GM19023 (cell line): ENCODE measurements around the gene RERG.

Experiments
- ATAC-seq: cut with Tn5 transposase; IDR thresholded peaks from one replicate; pipeline ENCODE4 v1.9.1; 2021; ENCODE audit warnings: mild to moderate bottlenecking, moderate library complexity; ENCODE audit not compliant: unreplicated experiment

Gene RERG, protein sequence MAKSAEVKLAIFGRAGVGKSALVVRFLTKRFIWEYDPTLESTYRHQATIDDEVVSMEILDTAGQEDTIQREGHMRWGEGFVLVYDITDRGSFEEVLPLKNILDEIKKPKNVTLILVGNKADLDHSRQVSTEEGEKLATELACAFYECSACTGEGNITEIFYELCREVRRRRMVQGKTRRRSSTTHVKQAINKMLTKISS

DNA sequence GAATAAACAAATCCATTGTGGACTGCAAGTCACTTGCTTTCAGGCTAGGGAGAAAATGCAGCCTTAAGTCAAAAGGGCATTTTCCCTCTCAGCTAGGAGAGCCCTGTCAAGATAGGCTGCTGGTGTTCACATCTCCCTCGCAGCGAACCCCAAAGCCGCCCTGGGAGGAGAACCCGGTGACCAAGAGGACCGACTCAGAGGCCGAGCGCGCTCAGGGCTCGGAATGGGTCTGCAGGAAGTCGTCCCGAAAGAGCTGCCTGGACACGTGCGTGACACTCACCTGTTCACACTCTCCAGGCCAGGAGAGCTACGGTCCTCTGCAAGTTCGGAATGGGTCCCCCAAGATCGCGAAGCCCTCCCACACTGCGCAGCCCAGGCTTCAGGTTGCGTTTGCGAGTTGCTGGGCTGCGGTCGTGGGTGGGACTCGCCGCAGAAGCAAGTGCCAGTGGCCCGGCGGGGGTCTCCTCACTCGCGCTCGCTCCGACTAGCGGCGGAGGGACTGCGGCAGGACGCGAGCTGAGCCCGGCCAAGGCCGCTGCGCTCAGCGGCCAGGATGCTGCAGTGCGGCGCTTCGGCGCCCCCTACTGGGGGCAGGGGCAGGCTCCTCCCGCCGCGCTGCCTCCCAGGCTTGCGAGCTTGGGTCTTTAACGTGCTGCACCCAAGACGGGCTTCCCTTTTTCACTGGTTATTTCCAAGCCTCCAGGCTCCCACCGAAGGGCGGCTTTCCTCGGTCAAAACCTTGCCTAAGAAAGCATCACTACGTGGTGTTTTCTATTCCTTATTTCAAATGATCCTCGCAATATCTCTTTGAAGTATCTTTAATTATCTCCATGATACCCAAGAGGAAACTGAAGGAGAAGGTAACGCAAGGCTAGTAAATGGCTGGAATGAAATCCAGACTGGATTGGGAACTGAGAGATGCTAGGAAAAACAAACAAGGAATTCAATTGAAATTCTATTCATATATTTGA lies at the start of gene RERG:
Gene RERG, minus strand, starts transcription at position 503 of the 971 bp plus-strand sequence. CDS start 3,928 bp downstream, outside the sequence.
- ATAC-seq, result peak; percentile 96

DNA sequence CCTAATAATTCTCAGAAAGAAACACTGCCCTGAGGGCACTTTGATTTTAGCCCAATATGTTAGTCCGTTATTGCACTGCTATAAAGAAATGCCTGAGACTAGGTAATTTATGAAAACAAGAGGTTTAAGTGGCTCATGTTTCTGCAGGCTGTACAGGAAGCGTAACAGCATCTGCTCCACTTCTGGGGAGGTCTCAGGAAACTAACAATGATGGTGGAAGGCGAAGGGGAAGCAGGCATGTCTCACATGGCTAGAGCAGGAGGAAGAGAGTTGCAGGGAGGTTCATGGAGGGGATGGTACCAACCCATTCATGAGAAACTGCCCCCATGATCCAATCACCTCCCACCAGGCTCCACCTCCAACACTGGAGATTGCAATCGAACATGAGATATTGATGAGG lies 49.4 kb upstream of the RERG start:
- no peak for ATAC-seq

DNA sequence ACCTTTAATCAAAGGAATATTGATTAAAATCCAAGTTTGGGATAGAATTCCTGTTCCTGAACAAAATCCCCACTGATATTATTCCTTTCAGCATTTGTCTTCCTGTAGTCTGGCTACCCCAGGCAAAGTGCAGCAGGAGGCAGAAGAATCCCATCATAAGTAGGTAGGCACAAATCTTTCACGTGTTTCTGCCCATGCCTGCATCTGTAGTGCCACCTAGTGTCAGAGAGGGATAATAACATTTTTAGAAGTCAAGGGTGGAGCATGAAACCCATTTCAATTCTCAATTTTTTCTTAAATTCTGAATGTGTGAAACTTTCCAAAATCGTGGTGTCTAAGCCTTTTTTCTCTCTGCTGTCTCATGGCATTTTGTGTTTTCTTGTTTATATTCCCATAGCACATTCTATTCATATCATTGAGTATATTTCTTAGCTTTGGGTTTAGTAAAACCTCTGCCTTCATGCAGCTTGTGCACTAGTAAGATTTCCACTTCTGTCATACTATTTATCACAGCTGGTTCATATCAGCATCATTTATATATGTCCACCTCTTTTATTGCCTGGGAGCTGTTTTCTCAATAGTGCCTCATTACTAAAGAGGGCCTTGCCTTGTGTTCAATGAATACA lies 47.8 kb upstream of the RERG start:
- ATAC-seq, result peak; percentile 80

DNA sequence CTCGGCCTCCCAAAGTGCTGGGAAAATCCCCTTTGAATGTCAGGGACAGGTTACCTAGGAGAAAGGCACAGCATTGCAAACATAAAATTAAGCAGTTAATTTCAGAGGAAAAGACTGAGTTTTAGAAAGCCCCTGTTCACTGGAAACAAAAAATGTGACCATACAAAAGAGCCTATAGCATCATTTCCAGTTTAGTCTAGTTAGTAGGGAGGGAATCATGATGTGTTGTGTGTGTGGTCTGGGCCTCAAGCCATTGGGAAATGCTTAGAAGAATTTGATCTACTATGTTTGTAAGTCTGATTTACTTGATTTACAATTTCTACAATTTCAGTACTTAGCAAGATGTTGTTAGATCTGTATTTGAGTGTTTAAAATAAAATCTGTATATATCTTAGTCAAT lies 47.1 kb upstream of the RERG start:
- ATAC-seq, result no peak

DNA sequence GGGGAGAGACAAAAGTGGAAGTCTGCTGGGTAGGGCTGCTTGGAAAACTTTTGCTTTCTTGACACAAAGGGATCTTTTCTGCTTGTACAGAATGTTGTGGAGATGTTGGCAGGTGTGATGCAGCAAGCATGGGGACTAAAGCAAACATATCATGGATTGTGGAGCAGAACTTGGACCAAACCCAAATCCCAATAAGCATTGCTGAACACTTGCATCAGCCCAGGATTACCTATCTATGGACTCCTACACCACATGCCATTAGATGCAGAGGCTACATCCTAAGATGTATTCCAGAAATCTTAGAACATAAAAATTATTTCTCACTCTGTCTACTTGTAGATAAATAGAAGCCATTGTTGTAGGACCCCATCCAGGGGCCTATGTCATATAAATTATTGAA lies 44.7 kb upstream of the RERG start:
- no peak for ATAC-seq

DNA sequence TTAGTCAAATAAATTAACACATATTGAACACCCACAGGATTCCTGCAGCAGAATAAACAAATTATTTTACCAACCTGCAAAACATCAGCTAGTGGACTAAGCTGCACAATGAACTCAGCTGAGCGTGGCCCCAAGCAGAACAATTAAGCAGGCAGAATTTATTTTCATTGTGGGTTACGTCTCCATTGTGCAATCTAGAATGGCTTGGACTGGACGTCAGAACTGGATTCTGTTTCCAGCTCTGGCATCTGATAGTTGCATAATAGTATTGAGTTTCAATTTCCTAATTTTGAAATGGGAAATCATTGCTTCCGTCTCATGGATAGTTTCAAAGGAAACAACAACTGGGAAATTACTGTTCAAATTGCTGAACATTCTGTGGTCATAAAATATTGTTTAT lies 35.5 kb upstream of the RERG start:
- ATAC-seq, result no peak

DNA sequence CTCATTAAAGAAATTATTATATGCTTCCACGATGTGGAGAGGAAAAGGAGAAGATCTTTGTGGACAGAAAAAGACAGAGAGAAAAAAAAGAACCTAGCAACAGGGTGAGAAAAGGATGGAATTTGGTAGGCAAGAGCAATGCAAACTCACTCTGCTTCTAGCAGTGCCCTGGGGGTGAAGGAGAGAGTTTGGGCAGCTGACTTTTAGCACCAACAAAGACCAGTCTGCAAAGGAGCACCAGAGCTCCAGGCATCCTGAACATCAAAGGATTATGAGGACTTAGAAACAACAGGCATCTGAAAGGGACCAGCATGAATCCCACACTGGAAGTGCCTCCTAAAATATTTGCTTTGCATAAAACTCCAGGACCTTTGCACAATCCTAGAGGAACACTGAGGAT lies 32.8 kb upstream of the RERG start:
- ATAC-seq, result no peak

DNA sequence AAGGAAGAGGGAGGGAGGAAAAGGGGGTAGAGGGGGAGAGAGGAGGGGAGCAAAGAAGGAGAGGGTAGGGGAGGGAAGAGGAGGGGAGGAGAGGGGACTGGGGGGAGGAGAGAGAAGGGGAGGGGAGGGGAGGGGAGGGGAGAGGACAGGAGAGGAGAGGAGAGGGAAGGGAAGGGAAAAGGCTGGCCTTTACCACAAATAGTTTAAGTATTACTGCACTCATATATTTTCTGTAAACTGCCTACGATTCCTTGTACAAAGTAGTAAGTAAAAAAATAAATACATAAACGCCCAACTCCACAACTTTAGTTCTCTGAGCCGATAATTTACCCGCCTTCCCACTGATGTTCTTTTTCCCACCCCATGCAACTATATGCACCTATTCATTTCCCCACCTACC lies 23.7 kb upstream of the RERG start:
- ATAC-seq, result no peak

DNA sequence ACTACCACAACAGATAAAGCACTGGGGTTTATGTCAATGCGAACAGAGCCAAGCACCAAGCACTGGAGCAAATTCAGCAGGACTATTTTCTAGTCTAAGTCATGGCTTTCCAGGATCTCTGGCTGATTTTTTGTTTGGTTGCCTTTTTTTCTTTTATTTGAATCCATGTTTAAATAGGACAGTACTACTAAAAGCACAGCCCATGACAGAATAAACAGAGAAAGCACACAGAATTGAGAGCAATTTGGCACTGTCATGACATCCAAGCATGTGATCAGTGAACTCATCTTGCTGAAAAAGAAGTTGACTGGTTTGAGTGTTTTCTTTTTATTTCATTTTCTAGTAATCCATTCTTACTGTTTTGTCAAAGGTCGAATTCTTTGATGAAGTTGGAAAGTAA lies 23.1 kb upstream of the RERG start:
- no peak for ATAC-seq

DNA sequence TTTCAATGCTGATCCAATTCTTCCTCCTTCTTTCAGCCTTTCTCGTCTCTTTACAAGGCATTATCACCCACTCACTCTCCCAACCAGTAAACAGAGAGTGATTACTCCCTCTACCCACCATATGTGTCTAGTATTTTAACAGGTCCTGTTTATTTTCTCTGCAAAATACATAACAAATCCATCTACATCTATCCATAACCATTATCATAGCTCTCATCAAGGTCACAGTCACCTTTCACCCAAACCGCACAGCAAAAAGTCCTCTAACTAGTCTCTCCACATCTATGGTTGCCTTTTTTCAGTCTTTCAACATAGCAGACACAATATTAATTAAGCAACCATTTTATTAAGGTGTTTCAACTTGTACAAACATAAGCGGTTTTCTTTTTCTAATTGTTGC lies 21.9 kb upstream of the RERG start:
- ATAC-seq, result no peak

DNA sequence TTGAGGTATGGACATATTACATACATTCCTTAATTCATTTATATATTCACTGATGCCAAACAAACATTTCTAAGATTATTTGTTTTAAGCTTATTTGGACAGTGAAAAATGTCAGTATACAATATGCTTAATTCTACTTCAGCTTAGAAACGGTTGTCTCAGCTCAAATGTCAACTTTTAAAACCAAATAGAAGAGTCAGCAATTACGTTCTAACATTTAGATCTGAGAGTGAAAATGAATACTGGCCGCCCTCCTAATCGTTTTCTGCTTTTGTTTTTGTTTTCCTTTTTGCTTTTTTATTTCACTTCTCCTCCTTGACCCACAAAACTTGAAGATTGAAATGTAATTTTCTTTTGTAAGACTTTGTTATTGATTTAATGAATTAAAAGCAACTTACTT lies 19.7 kb upstream of the RERG start:
- ATAC-seq, result no peak

DNA sequence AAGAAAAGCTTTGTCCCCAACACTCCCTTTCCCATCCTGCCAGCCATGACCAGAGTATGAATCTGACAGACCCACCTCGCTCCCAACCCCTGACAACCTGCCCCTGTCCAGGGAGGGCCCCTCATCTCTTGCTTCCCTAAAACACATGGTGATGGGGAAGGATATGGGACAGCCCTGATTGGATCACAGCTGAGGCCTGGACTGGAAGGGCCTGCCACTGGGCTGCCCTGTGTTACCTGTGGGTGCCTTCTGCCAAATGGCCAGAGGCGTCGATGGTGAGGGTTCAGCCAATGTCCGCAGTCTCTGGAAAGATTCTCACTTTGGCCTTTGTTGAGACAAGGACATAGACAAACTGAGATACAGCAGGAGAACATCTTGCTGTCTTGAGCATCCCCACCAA lies 13.3 kb upstream of the RERG start:
- no peak for ATAC-seq

DNA sequence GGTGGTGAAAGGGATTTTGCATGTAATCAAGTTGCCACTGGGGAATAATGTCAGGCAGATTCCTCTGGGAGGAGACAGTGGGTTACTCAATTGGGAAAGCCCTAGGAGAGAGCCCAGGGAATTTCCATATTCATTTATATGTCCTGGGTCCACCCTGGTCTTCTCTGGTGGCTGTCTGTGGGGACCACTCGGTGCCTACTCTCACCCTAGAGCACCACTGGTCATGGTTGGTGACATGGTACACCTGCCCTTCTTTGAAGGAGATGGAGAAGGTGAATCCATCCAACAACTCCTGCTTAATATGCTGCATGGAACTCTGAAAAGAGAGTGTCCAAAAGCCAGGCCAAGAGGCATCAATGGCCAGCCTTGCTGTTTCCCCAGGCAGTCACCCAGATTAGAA lies 12.8 kb upstream of the RERG start:
- no peak for ATAC-seq

DNA sequence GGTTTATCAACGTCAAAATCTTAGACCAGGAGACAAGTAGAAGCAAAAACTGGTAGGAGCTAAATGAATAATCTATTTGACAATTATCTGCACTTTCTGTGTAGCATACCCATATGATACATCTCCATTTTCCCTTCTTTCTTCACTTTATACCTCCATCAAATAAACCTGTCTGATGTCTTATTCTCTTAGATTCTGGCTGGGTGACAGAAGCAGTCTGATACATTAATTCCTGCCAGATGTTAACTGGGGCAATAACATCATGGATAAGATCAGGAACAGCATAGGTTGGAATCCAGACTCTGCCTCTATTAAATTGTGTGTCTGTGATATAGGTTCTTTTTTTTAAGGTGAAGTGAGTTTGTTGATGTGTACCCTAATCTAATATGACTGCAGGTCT lies 11.7 kb upstream of the RERG start:
- no peak for ATAC-seq

DNA sequence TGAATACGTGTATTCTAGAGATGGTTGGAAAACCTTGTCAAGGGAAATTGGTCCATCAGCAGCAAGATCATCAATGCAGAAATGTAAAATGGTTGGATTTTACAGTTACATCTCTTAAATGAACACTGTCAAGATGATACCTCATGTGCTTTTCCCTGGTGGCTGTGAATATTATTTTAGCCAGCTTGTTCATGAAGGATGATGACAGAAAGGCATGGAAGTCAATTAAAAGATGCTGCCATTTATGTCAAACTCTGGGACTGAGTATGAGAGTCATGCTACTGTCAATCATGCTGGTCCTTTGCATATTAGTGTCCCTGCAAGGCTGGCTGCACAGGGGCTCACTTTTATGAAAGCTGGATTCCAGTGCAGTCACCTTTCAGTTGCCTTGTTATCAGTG lies 10.3 kb upstream of the RERG start:
- no peak for ATAC-seq

DNA sequence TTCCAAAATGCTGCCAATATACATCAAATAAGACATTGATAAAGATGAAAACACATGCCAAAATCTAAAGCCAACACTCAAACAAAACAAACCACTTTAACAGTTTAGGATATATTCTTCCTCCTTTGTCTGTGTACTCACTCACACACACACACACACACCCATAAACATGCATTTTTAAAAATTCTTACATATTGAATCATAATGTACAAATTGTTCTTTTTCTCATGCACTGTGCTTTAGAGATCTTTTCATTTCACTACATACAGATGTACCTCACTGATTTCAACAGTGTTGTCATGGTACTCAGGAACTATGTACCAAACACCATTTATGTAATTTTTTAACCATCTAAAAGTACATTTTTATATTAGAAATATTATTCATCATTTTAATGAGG lies 9.5 kb upstream of the RERG start:
- no peak for ATAC-seq

DNA sequence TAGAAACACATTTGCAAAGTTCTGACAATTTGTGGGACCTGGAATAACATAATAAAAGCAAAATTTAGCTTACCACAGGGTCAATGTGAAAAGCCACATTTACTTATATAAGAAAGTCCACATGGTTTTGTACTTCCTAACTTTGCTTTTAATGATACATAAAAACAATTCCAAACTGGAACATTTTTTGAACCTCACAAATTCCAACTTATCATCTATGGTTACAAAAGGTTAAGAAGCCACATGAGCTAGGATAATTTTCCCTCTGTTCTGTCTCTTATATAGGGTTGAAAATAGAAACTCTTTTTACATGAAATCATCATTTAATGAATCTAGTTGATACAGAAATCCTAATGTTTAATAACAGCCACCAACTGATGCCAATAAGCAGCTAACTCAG lies 8.9 kb upstream of the RERG start:
- ATAC-seq, result no peak

DNA sequence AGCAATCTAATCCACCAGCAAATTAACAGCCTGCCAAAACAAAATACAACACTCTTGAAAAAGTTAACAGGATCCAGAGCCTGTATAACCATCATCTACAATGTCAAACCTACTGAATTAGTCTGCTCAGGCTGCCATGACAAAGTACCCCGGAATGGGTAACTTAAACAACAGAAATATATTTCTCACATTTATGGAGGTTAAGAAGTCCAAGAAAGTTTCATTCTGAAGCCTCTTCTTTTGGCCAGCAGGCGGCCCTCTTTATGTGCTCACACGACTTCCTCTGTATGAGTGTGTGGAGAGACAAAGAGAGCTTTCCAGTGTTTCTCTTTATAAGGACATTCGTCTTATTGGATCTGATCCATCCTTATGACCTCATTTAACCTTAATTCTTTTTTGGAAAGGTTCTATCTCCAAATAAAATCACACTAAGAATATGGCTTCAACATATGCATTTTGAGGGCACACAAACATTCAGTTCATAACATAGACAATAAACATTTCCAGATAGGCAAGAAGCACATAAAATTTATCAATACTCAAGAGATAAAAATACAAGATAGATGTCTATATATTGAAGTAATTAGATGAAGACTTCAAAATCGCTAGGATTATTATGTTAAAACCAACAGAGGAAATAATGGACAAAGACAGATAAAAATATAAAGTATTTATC lies 5.9 kb upstream of the RERG start:
- no peak for ATAC-seq

DNA sequence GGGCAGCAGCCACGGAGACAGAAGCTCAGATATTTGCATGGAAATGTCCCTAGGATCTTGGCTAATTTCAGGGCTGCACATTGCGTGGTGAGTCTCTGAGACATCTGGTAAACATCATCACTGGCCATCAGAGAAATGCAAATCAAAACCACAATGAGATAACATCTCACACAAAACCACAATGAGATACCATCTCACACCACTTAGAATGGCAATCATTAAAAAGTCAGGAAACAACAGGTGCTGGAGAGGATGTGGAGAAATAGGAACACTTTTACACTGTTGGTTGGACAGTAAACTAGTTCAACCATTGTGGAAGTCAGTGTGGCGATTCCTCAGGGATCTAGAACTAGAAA lies 4.6 kb upstream of the RERG start:
- ATAC-seq, result peak; percentile 48

DNA sequence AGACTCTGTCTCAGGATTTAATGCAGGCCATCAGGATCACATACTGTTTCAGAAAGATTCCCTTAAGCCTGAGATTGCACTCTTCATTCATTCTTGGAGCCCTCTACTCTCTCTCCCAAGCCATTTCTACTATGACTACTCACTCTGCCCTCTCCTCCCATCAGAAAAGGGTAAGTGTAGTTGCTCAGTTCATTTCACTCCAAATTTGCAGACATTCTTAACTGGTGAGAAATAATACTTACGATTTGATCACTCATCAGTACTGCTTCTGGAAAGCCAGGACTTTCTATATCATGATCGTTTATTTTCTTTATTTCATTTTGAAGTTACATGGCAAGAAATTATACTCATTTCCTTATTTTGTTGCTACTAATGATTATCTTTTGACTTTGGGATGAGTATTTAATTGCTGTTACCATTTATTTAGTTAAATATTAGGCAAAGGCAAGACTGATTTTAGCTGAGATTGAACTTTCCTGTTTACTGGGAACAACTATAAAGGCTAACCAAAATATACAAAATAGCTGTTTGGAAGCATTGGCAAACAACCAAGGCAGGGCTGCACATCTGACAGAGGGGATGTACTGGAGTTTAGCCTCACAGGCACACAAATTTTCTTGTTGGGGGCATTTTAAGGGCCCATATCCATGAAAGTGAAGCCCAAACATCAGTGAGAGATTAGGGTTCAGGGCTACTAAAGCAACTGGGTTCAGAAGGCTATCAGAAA lies 4.1 kb upstream of the RERG start:
- ATAC-seq, result no peak

DNA sequence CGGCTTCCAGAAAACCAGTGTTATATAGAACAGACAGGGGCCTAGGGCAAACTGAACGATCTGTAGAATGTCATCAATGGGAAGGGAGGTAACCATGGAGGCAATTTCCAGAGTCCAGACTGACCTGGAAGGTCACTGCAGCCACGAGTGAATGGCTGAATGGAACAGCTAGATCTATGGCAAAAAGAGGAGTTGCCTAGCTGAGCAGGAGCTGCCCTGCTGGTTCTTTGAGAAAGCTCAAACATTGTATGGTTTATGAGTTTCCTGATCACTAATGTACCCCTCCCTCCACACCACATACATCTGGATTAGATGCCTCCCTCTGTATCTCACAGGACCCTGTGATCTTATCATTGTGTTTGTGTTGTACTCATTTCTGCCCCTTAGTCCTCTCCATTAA lies 1.0 kb upstream of the RERG start:
- ATAC-seq, result no peak
